Vagina (tissue), 2 donors: ENCODE data around the gene PSD2.

Experiments
- CTCF ChIP-seq, 3 experiments: fragments of 450-650 bp in 2 of 3; fragments of 200-600 bp in 1 of 3; sonication (generic) in 1 of 3; IDR thresholded peaks; one replicate each; pipeline ENCODE4 v1.5.1; 2017 to 2019; ENCODE audit warnings: antibody characterized with exemption in 3 of 3, mild to moderate bottlenecking in 2 of 3, moderate library complexity in 2 of 3
- POLR2A ChIP-seq, 2 donors: fragments of 450-650 bp; IDR thresholded peaks; one replicate each; pipeline ENCODE4 v1.6.1; 2017; ENCODE audit warnings: antibody characterized with exemption in 2 of 2, mild to moderate bottlenecking in 2 of 2, moderate library complexity in 2 of 2
- POLR2AphosphoS5 ChIP-seq, 2 donors: sonication (generic); formaldehyde crosslinking; IDR thresholded peaks; one replicate each; pipeline ENCODE4 v1.9.0; 2017; ENCODE audit warnings: antibody characterized with exemption in 2 of 2, mild to moderate bottlenecking in 2 of 2, low read depth in 1 of 2; ENCODE audit not compliant: insufficient read depth in 1 of 2

- no peak for TF ChIP-seq POLR2A (IDR thresholded peaks at IDR 0.05)
- no peak for TF ChIP-seq CTCF (IDR thresholded peaks at IDR 0.05)
- no peak for TF ChIP-seq POLR2AphosphoS5 (IDR thresholded peaks at IDR 0.05; ENCODE audit: insufficient read depth in 1 of 2, low read depth in 1 of 2)
Observed at GRCh38 chr5:139882316-139882715, 86.7 kb downstream of the PSD2 start.
